GM19455 (cell line): ENCODE results near the gene SAMD4A.
A peak's percentile ranks its signal among the peaks of the same experiment; 100 is the strongest.

ENCODE experiments used
- ATAC-seq: cut with Tn5 transposase; IDR thresholded peaks from one replicate; pipeline ENCODE4 v1.9.1; 2021; ENCODE audit not compliant: unreplicated experiment

Gene SAMD4A, protein sequence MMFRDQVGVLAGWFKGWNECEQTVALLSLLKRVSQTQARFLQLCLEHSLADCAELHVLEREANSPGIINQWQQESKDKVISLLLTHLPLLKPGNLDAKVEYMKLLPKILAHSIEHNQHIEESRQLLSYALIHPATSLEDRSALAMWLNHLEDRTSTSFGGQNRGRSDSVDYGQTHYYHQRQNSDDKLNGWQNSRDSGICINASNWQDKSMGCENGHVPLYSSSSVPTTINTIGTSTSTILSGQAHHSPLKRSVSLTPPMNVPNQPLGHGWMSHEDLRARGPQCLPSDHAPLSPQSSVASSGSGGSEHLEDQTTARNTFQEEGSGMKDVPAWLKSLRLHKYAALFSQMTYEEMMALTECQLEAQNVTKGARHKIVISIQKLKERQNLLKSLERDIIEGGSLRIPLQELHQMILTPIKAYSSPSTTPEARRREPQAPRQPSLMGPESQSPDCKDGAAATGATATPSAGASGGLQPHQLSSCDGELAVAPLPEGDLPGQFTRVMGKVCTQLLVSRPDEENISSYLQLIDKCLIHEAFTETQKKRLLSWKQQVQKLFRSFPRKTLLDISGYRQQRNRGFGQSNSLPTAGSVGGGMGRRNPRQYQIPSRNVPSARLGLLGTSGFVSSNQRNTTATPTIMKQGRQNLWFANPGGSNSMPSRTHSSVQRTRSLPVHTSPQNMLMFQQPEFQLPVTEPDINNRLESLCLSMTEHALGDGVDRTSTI

DNA sequence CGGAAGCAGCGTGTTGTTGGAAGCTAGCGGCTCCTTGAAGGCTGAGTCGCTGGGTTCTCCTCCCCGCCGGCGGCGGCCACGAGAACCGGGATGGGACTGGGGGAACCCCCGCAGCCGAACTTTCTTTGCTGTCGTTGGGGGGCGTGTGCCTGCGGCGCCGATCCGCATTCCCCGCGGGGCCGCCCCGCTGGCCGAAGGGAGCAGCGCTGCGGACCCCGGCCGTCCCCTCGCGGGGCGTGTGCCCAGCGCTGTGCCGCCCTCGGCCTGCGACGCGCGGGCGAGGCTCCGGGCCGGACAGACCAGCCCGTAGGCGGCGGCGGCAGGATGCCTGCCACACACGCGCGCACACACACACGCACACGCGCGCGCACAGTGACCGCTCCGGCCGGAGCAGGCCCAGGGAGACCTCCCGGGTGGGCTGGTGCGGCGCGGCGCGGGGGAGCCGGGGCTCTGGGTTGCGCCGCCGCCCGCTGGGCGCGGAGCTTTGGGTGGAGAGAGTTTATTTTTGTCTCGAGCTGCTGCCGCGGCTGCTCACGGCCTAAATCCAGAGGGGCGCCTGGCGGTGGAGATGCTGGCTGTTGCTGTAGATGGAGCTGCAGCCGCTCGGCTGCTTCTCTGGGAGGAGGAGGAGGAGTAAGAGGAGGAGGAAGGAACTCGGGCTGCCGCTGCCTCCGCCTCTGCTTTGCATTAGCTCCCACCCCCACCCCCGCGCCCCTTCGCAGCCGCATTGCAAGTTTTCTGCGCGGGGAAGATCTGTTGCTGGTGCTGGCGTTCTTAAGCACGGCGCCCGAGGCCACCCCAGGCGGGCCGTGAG, at the start of gene SAMD4A:
SAMD4A (plus strand) TSS at position 719 of the 814 bp plus-strand sequence. CDS start 789 bp downstream, outside the sequence.
- ATAC-seq, result peak; percentile 36

DNA sequence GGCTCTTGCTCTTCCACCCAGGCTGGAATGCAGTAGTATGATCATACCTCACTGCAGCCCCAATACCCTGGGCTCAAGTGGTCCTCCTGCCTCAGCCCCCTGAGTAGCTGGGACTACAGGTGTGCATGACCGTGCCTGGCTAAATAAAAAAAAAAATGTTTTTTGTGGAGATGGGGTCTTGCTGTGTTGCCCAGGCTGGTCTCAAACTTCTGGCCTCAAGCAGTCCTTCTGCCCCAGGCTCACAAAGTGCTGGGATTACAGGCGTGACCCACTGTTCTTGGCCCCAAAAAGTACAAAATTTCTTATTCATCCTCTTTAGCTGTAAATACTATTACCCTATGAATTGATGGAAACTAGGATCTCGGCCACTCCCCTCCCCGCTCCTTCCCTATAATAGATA, 42.5 kb upstream of the SAMD4A start:
- no peak for ATAC-seq

DNA sequence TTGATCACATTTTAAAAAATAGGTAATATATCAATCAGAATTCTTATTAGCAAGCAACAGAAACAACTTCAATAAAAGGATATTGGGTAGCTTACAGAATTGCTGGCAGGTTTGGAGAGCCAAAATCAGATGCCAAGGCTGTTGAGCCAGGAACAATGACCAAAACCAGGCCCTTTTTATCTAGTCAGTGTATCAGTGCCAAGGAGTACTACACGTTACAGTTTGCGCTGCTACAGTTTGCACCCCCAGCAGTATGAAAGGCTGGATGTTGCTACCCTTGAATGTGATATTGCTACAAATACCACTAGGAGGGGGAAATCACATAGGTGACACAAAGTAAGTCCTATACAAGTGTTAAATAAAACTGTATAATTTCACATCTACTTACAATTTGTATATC, 38.0 kb upstream of the SAMD4A start:
- ATAC-seq, result no peak

DNA sequence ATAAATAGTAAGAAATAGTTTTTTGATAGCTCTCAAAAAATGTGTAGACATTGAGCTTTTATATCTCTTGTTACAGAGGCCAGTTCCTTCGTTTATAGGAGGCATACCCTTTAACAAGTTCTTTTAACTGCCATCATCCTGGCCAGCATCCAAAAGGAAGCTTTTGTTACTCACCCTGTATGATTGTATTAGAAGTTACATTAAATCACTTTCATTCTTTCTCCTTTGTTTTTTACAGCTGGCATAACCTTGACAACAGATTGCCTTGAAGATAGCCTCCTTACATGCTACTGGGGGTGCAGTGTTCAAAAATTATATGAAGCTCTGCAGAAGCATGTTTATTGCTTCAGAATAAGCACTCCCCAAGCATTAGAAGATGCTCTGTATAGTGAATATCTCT, 37.1 kb upstream of the SAMD4A start:
- no peak for ATAC-seq

DNA sequence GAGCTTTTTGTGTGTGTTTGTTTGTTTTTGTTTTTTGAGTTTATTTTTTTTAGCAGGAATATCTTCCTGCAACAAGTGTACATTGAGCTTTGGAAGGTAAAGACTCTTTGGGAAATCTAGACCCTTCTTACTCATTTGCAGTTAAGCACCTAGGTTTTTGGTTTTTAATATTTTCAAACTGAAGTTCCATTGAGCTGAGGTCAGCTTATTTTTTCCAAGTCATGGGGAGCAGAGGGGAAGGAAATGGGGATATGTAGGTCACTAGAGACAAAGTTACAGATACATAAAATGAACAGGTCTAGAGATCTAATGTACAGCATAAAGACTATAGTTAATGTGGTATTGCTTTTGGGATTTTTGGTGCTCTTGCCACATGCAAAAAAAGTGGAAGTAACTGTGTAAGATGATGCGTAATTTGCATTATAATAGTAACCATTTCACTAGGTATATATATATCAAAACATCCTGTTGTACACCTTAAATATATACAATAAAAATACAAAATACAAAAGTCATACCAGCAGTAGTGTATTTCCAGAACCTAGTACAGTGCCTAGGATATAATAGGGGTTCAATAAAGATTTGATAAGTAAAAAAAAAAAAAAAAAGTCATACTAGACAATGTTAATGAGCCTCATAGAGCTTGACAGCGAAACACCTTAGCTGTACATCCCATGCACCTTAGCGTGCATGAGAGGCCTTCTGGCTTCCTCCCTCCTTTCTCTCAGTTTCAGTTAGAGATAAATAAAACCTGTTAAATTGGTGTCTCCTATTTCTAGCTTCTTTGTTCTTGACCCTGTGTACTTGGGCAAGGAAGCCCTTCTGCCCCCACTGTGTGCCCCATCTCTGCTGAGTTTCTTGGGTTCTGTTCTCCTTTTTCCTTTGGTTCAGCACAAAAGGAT, 34.6 kb upstream of the SAMD4A start:
- ATAC-seq, result peak; percentile 85

DNA sequence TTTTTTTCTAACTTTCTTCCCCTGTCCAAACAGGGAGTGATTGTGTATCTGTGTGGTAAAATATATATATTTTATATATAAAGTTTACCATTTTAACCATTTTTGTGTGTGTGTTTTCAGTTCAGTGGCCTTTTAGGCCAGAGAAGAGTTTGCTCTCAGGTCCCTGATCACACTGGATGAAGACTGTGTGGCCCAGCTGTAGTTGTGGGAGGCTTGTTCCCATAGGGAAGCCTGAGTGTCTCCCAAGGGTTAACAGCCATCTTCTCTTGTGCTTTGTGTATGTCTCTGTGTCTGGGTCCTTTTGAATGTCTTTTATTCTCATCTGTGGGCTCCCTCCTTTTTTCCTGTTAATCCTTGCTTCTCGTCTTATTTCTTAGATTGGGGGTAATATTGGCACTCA, 33.8 kb upstream of the SAMD4A start:
- peak; percentile 34 for ATAC-seq

DNA sequence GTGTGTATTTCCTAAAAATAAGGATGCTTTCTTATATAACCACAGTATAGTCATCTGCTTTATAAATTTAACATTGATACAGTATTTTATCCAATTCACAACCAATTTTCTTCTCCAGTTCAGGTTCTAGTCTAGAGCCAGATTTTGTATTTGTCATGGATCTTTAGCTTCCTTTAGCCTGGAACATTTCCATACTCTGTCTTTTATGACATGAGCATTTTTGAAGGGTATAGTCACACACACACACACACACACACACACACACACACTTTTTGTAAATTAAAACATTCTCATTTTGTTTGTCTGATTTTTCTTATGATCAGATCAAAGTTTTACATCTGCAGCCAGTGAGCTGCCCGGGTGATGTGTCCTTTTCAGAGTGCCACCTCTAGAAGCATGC, 31.8 kb upstream of the SAMD4A start:
- ATAC-seq, result no peak

DNA sequence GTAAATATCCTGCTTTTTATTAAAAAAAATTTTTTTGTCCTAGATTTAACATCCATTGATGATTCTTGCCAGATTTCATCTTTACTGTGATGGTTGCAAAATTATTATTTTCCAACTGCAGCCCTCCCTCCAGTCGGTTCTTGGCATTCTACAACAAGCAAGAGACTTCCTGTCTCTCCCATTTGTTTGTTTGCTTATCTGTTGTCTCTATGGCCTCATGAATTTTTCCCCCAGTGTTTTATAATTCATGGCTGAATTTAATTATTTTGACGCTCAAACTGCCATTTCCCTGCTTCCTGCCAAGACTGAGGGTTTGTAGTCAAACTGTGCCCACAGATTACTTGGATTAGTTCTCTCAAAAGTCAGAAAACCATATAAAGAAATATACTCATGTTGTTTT, 31.3 kb upstream of the SAMD4A start:
- no peak for ATAC-seq

DNA sequence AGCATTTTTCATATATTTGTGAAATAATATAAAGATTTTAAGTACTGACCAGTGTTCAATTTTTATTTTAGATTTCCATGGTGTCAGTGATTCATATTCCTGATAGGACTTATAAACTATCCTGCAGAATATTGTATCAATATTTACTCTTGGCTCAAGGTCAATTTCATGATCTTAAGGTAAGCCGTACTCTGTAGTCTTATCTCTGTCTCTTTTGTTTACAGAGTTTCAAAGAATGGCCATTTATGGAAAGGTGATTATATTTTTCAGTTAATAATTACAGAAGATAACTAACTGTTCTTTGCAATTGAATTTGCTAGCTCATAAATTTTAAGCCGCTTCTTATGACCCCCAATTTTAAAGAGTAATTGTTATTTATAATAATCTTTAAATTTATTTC, 29.3 kb upstream of the SAMD4A start:
- ATAC-seq, result no peak

DNA sequence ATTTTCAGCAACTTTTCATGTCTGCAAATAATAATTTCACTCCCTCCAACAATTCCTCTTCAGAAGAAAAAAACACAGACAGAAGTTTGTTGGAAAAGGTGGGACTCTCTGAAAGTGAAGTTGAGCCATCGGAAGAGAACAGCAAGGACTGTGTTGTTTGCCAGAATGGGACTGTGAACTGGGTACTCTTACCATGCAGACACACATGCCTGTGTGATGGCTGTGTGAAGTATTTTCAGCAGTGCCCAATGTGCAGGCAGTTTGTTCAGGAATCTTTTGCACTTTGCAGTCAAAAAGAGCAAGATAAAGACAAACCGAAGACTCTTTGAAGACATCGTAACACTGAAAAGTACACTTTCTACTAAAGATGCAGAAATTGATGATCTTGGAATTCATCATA, 28.9 kb upstream of the SAMD4A start:
- no peak for ATAC-seq

DNA sequence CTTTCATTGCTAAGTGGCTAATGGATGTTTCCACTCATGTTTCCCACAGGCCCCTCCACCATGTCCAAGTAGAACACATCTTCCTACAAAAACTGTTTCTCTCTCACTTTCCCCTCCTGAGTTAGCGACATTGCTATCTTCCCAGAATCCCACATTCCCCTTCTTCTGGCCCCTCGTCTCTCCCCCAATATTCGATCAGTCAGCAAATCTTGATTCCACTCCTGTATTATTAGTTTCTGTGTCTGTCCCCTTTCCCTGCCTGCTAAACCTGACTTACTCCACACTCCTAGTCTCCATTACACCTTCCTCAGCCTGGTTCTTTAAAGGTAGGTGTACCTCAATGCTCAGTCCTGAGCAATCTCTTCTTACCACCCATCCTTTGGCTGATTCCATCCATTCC, 19.3 kb upstream of the SAMD4A start:
- ATAC-seq, result no peak

DNA sequence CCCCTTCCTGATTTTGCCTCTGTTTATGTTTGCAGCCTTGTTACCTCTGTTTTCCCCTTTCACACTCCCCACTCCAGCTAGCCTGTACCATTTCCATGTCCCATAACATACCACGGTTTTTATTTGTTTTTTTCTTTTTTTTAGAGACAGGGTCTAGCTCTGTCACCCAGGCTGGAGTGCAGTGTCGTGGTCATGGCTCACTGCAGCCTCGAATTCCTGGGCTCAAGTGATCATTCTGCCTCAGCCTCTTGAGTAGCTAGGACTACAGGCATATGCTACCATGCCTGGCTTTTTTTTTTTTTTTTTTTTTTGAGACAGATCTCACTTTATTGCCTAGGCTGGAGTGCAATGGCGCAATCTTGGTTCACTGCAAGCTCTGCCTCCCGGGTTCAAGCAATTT, 18.4 kb upstream of the SAMD4A start:
- ATAC-seq, result no peak

DNA sequence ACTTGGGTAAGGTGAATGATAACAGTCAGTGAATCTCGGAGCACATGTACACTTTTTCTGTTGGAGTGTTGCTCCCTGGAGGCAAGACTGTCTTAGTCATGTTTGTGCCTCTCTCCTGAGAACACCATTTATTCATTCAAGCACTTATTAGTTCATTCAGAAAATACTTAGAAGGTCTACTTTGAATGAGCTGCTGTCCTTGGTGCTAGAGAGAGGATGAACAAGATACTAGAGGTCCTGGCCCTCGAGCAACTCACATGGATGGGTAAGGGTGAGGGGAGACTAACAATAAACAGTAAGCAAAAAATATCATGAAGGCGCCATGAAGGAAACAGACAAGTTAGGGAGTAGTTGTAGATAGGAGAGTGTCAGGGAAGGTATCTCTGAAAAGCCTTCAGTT, 17.1 kb upstream of the SAMD4A start:
- no peak for ATAC-seq

DNA sequence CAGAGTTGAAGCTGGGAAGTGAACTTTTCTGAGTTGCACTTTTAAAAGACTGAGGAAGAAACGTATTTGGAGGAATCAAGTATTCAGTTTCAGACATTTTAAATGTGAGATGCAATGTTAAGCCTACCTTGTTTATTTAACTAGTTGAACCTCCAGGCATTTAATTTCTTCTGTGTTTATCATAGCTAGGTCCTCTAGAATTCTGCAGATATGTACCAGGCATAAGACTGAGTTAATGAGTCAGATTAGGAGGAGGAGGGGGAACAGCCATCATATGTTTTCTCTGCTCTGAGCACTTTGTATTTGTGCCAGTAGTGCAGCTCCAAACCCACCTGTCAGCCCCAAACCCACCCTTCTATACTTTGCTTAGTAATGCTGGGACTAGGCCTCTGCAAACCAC, 16.4 kb upstream of the SAMD4A start:
- no peak for ATAC-seq

DNA sequence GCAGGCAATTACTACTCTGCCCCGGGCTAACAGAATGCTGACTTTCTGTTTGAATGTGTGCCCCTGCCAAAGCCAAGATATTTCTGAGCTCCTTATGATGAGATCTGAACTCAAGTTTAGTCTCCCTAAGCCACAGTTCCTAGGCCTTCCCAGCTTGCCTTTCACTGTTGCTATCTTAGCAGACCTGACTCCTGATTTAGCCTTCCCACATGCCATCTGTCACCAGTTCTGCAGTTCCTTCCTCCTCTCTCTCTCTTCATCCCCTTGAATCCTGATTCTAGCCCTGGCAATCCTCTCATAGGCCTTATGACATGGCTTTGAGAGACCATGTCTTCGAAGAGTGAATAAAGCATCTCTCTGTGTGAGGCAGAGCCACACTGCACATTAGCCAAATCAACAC, 12.5 kb upstream of the SAMD4A start:
- no peak for ATAC-seq

DNA sequence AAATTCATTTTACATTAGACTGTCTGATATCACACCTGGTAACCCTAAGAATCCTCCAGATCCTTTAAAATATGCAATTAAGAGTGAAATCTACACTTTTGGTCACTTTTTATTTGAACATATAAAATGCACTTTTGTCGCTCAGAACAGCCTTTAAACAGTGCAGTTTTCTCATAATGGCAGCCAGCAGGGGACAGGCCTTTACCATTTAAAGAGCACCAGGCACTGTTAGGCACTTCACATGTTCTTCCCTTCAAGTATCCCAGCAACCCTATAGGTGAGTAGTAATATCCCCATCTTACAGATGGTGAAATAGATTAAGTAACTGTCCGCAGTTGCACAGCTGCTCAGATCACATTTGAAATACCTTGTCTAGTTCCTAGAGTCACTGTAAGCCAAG, 11.3 kb upstream of the SAMD4A start:
- no peak for ATAC-seq

DNA sequence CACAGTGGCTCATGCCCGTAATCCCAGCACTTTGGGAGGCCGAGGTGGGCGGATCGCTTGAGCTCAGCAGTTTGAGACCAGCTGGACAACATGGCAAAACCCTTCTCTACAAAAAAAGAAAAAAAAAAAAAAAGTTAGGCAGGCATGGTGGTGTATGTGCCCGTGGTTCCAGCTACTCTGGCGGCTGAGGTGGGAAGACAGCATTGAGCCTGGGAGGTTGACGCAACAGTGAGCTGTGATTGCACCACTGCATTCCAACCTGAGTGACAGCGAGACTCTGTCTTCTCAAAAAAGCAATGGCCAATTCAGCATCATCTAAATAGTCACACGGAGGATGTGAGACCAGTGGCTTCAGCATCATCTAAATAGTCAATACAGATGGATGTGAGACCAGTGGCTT, 10.4 kb upstream of the SAMD4A start:
- no peak for ATAC-seq

DNA sequence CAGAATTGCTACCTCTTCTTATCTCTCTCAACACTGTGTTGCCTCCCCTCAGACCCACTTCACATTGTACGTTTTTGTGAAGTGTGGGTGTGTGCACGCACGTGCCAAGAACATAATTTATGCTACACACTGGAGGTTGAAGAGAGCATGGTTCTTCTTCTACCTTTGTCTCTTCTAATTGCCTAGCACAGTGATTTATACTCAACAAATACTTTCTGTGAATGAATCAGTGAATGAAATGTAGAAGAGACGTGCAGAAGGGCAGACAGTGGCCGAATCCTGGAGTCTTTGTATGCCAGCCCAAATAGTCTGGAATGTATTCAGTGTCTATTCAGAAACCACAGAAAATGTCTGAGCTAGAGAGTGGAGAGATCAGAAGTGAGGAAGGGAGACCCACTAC, 4.6 kb upstream of the SAMD4A start:
- no peak for ATAC-seq

DNA sequence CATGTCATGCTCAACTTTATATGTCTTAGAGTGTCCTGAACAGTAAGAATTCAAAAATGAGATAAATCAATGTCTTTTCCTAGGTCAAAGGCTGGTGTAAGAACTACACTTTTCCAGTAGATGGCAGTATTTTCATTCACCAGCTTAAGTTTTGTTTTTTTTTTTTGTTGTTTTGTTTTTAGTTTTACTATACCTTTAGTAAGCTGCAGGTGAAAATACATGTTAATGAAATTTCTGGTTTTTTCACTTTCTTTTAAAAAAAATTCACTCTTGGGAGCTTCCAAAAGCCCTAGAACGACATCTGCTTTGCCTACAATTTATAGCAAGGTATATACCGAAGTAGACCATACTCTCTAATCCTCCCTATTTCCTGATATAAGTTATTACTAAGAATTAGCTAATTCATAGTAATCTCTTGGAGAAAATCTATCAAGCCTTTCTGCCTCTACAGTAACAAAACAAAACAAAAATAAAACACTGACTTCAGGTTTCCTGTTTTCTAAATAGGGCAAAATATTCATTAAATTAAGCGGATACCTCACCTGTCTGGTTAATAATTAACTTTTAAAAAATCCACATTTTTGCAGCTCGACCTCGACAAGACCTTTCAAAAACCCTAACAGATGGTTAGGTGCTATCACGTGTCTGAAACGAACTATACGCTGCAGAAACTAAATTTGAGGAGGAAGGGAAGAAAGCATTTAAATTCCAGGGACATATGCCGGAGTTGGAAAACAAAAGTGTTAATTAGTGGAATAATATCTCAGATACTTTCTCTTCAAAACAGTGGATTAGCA, 2.7 kb upstream of the SAMD4A start:
- ATAC-seq, result no peak
